ENCODE measurements around the gene FFAR1.

DNA sequence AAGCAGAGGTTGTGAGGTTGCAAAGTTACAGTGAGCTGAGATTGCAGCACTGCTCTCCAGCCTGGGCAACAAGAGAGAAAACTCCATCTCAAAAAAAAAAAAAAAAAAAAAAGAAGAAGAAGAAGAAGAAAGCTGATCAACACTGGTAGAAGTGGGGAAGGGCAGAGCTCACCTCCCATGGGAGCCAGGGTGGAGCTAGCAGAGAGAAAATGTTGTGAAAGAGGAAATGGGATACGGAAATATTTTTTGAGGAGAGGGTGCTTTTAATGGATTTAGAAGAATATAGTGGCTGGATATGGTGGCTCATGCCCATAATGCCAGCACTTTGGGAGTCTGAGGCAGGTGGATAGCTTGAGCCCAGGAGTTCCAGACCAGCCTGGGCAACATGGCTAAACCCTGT, 30.0 kb downstream of the FFAR1 start:
- TF ChIP-seq, protein P1, sequence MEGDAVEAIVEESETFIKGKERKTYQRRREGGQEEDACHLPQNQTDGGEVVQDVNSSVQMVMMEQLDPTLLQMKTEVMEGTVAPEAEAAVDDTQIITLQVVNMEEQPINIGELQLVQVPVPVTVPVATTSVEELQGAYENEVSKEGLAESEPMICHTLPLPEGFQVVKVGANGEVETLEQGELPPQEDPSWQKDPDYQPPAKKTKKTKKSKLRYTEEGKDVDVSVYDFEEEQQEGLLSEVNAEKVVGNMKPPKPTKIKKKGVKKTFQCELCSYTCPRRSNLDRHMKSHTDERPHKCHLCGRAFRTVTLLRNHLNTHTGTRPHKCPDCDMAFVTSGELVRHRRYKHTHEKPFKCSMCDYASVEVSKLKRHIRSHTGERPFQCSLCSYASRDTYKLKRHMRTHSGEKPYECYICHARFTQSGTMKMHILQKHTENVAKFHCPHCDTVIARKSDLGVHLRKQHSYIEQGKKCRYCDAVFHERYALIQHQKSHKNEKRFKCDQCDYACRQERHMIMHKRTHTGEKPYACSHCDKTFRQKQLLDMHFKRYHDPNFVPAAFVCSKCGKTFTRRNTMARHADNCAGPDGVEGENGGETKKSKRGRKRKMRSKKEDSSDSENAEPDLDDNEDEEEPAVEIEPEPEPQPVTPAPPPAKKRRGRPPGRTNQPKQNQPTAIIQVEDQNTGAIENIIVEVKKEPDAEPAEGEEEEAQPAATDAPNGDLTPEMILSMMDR (IDR thresholded peaks at IDR 0.05) = no peak
- no peak for TF ChIP-seq EZH2 (IDR thresholded peaks at IDR 0.05; ENCODE audit: borderline replicate concordance, insufficient read depth, low read depth, low read length, poor library complexity, severe bottlenecking)
